Prostate gland (tissue), 2 donors: ENCODE results near the gene KIAA1671. TPM values are rescaled to one million over a fixed set of nuclear protein-coding genes. Genes with fewer than 3 reads are reported as not detected.

ENCODE experiments used
- DNase-seq: peaks from one replicate; pipeline ENCODE4 v3.0.0-alpha.2; 2019; ENCODE audit warnings: low spot score
- H3K27ac ChIP-seq, 2 donors: fragments of 200-600 bp; sonication (generic); 2 replicates each; pipeline ENCODE4 v1.5.1; 2017 to 2019
- H3K27me3 ChIP-seq: fragments of 200-600 bp; sonication (generic); replicated peaks from 2 replicates; pipeline ENCODE4 v1.5.1; 2019; ENCODE audit not compliant: insufficient read depth
- H3K36me3 ChIP-seq, 2 donors: fragments of 200-600 bp; sonication (generic); 1 replicate in 1 of 2; 2 replicates in 1 of 2; pipeline versions ENCODE4 v1.5.1 to v1.8.1; 2017 to 2019
- H3K4me1 ChIP-seq: fragments of 200-600 bp; sonication (generic); replicated peaks from 2 replicates; pipeline ENCODE4 v1.5.1; 2019
- H3K4me3 ChIP-seq, 2 donors: fragments of 200-600 bp; sonication (generic); 2 replicates each; pipeline ENCODE4 v1.5.1; 2017 to 2019
- H3K9me3 ChIP-seq: fragments of 200-600 bp; sonication (generic); 2 replicates; pipeline ENCODE4 v1.5.1; 2017
- POLR2A ChIP-seq: fragments of 450-650 bp; IDR thresholded peaks from one replicate; pipeline ENCODE4 v1.6.1; 2016; ENCODE audit warnings: antibody characterized with exemption, mild to moderate bottlenecking
- POLR2AphosphoS5 ChIP-seq: sonication (generic); formaldehyde crosslinking; IDR thresholded peaks from one replicate; pipeline ENCODE4 v1.6.1; 2017; ENCODE audit warnings: antibody characterized with exemption
- WGBS: methylation state at CpG from one replicate; pipeline ENCODE4 v1.1.5; 2018; 5-methylcytosine and 5-hydroxymethylcytosine counted together
- intact Hi-C: fragments of 100-400 bp; cut with DNase I; formaldehyde crosslinking; loops from one replicate; pipeline ENCODE4 v1.14.2; 2022
- total RNA-seq, 2 donors: library from RNA; depleted of rRNA; stranded (reverse); fragments of >200 nt; gene quantifications; one replicate each; pipeline ENCODE4 v1.1.0, GENCODE V29; 2016
- TF ChIP-seq, protein P1 (sequence below), 4 experiments: fragments of 200-600 bp in 2 of 4; fragments of 450-650 bp in 2 of 4; sonication (generic) in 2 of 4; IDR thresholded peaks; 1 replicate in 3 of 4; 2 replicates in 1 of 4; pipeline ENCODE4 v1.5.1; 2016 to 2019; ENCODE audit warnings: antibody characterized with exemption in 4 of 4, mild to moderate bottlenecking in 2 of 4, moderate library complexity in 2 of 4

KIAA1671 gene
- total RNA-seq, 2 donors from 2014 or later: 44.8 to 53.1 TPM

DNA sequence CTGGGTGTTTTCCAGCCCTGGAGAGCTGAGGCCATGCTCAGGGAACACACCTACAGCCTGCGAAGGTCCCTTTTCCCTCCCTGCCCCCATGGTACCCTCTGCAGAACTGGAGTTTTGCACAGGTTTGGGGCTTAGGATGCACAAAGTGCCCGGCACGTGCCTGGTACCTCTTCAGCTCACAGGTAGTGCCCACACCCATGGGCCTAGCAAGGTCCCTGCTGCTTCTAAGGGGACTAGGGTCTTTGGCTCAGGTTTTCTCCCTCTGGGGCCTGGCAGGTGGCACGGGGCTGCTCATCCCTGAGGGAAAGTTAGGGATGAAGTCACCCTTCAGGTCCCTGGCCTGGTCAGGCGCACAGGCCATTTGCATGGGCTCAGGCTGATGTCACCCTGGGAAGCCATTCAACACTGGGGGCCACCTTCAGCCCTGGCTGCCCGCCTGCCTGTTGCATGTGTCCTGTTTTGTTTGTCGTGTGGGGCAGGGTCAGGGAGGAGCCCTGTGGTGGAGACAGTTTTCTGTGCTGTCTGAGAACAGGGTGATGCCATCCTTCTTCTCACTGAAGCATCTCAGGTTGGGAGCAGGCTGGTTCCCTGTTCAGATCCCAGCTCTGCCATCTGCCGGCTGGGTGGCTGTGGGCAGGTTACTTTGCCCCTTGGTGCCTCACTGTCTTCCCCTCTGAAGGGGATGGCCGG is 178.8 kb downstream of the KIAA1671 start:
- no peak for TF ChIP-seq POLR2AphosphoS5
- TF ChIP-seq, protein P1, sequence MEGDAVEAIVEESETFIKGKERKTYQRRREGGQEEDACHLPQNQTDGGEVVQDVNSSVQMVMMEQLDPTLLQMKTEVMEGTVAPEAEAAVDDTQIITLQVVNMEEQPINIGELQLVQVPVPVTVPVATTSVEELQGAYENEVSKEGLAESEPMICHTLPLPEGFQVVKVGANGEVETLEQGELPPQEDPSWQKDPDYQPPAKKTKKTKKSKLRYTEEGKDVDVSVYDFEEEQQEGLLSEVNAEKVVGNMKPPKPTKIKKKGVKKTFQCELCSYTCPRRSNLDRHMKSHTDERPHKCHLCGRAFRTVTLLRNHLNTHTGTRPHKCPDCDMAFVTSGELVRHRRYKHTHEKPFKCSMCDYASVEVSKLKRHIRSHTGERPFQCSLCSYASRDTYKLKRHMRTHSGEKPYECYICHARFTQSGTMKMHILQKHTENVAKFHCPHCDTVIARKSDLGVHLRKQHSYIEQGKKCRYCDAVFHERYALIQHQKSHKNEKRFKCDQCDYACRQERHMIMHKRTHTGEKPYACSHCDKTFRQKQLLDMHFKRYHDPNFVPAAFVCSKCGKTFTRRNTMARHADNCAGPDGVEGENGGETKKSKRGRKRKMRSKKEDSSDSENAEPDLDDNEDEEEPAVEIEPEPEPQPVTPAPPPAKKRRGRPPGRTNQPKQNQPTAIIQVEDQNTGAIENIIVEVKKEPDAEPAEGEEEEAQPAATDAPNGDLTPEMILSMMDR (IDR thresholded peaks at IDR 0.05): peak in 1 of 4 experiments; percentile 37
- Histone ChIP-seq H3K36me3 (no peaks in the 10 kb centered on the region), H3K27me3 (no peaks in the 10 kb centered on the region), H3K27ac (peak overlapping the region in 1 of 2 donors; percentile 4), H3K9me3 (no peaks in the 10 kb centered on the region), H3K4me1 (peaks cover 20% of the 10 kb centered on the region), H3K4me3 (no peak overlapping the region)
- DNase-seq: no peak
- 64% methylated on average over 8 of the region's 9 CpGs for WGBS
- intact Hi-C loops: no loop called here

DNA sequence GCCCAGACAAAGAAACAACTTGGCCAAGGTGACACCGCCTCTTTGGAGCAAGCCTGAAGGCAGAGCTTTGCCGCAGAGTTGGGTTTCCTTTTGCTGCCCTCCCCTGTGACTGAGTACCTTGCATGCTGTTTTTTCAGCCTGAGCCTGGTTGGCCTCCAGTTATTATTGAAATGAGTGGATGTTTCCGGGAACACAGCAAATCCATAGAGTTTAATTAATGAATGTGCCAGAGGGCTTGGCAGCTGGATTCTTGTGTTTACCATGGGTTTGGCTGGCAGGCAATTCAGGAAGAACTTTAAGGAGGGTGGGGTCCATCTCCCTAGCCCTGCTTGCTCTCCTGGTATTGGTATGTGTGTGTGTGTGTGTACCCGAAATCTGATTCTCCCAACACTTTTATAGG is 181.5 kb downstream of the KIAA1671 start:
- no peaks in the 10 kb centered on the region for H3K27me3 ChIP-seq

DNA sequence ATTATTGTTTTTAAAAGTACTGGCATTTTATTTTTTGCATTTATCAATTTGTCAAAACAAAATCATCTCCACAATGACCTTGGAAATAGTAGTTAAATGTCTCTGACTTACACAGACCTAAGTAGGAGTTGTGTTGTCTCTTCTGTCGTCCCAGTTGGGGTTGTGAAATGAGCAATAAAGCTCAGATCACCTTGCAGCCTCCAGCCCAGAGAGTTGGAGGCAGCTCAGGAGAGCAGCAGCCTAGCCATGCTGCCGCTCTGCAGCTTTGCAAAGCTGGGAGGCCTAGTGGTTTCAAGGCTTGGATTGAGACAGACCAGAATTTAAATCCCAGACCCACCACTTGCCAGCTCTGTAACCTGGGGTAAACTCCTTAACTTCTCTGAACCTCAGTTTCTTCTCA is 181.9 kb downstream of the KIAA1671 start:
- no peaks in the 10 kb centered on the region for H3K9me3 ChIP-seq
- DNase-seq: peak; percentile 67
- no peak overlapping the region for H3K4me3 ChIP-seq
- peaks cover 23% of the 10 kb centered on the region for H3K4me1 ChIP-seq
- peak overlapping the region; percentile 63 to 70 for H3K27ac ChIP-seq
- intact Hi-C loops: no loop called here
- TF ChIP-seq, protein P1 (IDR thresholded peaks at IDR 0.05): no peak
- TF ChIP-seq POLR2AphosphoS5: peak; percentile 0
- no peaks in the 10 kb centered on the region for H3K36me3 ChIP-seq
- H3K27me3 ChIP-seq: no peaks in the 10 kb centered on the region
- 25% methylated on average over 2 of the region's 2 CpGs for WGBS

More for the DNA sequence above, 181.5 kb downstream of the KIAA1671 start:
- H3K9me3 ChIP-seq: no peaks in the 10 kb centered on the region
- intact Hi-C loops: no loop called here
- peaks cover 23% of the 10 kb centered on the region for H3K4me1 ChIP-seq
- peak; percentile 94 for DNase-seq
- peak overlapping the region; percentile 63 to 70 for H3K27ac ChIP-seq
- H3K36me3 ChIP-seq: no peaks in the 10 kb centered on the region
- TF ChIP-seq, protein P1 (IDR thresholded peaks at IDR 0.05): no peak
- TF ChIP-seq POLR2A: no peak
- TF ChIP-seq POLR2AphosphoS5: peak; percentile 95
- H3K4me3 ChIP-seq: no peak overlapping the region
- 33% methylated on average over 4 of the region's 4 CpGs for WGBS

DNA sequence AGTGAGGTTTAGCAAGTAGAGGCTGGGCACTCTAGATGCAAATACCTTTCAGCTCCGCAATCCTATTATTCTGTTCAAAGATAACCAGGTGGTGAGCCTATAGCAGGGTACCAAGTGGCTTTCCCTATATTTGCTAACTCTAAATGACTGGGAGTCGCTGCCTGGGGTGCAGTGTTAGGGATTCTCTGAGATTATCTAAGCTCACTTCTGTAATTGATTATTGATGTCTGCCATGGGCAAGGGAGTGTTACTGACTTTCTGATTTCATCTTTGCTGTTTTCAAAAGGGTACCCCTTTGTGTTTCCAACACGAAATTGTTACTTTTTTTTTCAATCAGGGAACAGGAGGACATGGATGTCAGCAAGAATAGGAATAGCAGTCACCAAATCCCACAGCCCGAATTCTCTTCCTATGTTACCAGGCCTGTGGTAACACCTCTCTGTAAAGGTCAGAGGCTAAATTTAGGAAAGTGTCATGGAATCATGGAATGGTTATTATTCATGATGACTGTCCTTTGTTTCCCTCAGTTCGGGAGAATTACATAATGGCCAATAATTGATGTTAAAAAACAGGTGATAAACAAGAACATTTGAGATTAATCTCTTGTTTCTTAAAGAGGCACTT is 184.5 kb downstream of the KIAA1671 start:
- Histone ChIP-seq H3K36me3 (no peaks in the 10 kb centered on the region), H3K9me3 (no peaks in the 10 kb centered on the region), H3K4me3 (no peak overlapping the region), H3K27me3 (no peaks in the 10 kb centered on the region), H3K4me1 (peaks cover 23% of the 10 kb centered on the region), H3K27ac (peak overlapping the region; percentile 43 to 70)
- TF ChIP-seq POLR2A (no peak), POLR2AphosphoS5 (no peak)
- TF ChIP-seq, protein P1 (IDR thresholded peaks at IDR 0.05): no peak
- WGBS: 73% methylated on average over 5 of the region's 5 CpGs
- no peak for DNase-seq
- intact Hi-C loops: no loop called here
